ENCODE results near the gene ITGA5.

DNA sequence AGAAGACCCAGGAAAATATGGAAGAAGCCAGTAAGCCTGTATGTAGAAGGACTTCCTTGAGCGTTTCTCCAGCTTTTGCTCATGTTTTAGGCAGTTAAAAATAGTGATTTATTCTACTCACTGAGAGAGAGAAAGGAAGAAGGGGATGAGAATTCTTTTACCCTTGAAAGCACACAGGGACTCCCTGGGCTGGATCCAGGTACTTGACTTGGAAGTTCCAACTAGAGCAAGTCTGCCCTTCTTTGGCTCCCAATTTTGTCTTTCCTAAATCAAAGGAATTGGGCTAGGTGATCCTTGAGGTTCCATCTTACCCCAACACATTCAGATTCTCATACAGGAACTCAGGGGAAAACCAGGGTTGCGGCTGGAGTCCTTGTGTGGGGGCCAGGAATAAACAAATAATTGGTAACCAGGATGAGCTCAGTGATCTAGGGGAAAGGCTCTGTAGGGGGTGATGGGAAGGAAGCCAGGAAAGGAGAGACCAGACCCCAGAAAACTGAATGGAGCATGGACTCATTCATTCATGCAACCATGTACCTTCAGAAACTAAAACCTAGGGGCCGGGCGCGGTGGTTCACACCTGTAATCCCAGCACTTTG is 11.5 kb upstream of the ITGA5 start:
- no peak for TF ChIP-seq POLR2A (IDR thresholded peaks at IDR 0.05)
- TF ChIP-seq CTCF (IDR thresholded peaks at IDR 0.05): no peak

All from body of pancreas (tissue), 4 donors.